GM12865 (cell line): ENCODE measurements around the gene PLCG1.

Experiments used
- DNase-seq: peaks from one replicate; pipeline ENCODE4 v3.0.0; 2010; ENCODE audit warnings: low read depth
- H3K4me3 ChIP-seq: 2 replicates; pipeline ENCODE4 v1.5.1; 2011; ENCODE audit warnings: mild to moderate bottlenecking, low read depth, low read length, control low read depth
- TF ChIP-seq, protein P1 (sequence below): IDR thresholded peaks from 2 replicates; pipeline ENCODE4 v1.5.1; 2011; ENCODE audit warnings: low read length, control low read depth, low read depth, inconsistent platforms; ENCODE audit not compliant: insufficient read depth; ENCODE audit errors: missing control alignments

Gene PLCG1

DNA sequence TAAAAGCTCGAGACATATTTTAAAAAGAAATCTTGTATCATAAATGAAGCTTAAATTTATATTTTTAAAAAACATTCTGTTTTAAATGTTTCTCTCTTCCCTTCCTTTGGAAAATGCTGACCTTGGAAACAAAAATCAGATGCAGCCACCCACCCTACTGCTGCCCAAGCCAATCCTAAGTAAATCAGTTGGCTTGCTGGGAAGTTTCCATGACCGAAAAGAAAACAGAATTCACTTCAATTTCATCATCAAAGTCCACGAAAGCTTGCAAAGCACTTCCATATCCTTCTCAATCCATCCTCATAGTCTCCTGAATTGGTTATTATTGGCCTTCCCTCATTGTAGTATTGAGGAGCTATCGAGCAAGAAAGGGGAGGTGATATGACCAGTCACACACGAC lies 80.1 kb downstream of the PLCG1 start:
- TF ChIP-seq, protein P1, sequence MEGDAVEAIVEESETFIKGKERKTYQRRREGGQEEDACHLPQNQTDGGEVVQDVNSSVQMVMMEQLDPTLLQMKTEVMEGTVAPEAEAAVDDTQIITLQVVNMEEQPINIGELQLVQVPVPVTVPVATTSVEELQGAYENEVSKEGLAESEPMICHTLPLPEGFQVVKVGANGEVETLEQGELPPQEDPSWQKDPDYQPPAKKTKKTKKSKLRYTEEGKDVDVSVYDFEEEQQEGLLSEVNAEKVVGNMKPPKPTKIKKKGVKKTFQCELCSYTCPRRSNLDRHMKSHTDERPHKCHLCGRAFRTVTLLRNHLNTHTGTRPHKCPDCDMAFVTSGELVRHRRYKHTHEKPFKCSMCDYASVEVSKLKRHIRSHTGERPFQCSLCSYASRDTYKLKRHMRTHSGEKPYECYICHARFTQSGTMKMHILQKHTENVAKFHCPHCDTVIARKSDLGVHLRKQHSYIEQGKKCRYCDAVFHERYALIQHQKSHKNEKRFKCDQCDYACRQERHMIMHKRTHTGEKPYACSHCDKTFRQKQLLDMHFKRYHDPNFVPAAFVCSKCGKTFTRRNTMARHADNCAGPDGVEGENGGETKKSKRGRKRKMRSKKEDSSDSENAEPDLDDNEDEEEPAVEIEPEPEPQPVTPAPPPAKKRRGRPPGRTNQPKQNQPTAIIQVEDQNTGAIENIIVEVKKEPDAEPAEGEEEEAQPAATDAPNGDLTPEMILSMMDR: no peak
- no peak for DNase-seq
- no peak overlapping the region for H3K4me3 ChIP-seq

DNA sequence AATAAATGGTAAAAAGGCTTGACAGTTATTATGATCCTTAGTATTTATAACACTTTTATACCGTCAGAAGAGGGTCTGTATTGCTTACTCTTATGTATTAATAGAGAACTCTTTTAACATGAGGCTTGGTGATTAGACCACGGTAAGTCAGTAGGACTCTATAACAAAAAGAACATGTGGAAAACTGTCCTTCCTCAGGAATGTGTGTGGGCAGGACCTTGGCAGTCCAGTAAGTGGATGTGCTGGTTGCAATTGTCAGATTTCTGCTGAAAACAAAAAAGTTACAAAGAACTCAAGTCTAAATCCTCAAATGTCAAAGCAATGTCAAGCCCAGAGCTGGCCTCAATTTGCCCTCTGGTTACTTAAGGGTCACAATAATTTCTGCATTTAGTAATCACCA lies 81.1 kb downstream of the PLCG1 start:
- no peak for DNase-seq

DNA sequence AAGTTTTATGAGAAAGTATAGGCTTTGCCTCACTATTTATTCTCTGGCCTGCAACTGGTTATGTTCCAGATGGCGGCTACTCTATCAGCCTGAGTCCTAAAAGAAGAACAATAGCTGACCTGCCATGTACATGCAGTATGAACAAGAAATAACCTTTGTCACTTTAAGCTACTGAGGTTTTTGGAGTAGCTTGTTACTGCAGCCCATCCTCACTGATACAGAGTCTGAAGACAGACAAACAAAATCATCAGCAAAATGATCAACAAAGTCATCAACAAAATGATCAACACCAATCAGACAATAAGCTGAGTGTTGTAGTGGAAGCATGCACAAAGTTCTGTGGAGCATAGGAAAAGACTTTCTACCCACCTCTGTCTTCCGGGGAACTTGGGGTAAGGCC lies 82.5 kb downstream of the PLCG1 start:
- no peak for DNase-seq
- no peak overlapping the region for H3K4me3 ChIP-seq
- TF ChIP-seq, protein P1: no peak

More for the DNA sequence above, 81.1 kb downstream of the PLCG1 start:
- no peak overlapping the region for H3K4me3 ChIP-seq
- TF ChIP-seq, protein P1: no peak

DNA sequence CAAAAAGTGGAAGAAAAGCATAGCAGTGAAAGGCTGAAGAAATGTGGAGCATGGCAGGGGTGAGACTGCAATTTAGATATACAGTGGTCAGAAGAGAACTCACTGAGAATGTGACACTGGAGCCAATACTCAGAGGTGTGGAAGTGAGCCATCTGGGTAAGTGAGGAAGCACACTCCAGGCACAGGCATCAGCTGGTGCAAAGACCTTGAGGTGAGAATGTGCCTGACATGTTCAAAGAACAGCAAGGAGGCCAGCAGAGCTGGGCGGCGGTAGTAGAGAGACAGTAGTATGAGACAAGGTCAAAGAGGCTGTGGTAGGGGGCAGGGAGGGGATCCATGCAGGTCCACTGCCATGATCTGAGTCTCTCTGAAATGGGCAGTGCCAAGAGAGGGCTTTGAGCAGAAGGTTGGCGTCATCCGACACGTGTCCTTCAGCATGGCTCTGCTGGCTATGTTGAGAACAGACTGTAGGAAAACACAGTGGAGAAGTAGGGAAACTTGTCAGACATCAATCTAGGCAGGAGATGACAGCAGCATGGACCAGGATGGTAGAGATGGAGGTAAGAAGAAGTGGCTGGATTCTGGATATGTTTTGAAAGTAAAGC lies 84.4 kb downstream of the PLCG1 start:
- no peak for DNase-seq
- no peak overlapping the region for H3K4me3 ChIP-seq
- TF ChIP-seq, protein P1: no peak

DNA sequence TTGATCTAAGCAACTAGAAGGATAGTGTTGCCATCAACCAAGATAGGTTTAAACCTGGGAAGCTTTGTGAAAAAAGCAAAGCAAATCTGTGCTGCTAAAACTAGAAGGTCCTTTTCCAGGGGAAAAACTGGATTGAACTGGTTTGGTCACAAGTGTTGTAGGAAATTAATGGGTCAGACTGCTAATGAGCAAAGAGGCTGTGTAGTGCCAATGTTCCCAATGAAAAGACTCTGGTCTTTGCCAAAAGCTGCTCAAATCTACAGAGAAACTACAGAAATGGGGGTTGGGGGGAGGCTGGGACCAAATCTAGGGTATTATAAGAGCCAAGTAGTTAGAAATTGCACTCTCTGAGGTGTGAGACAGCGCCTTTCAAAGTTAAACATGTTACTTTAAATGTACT lies 85.0 kb downstream of the PLCG1 start:
- H3K4me3 ChIP-seq: no peak overlapping the region
- TF ChIP-seq, protein P1: no peak
- DNase-seq: no peak

DNA sequence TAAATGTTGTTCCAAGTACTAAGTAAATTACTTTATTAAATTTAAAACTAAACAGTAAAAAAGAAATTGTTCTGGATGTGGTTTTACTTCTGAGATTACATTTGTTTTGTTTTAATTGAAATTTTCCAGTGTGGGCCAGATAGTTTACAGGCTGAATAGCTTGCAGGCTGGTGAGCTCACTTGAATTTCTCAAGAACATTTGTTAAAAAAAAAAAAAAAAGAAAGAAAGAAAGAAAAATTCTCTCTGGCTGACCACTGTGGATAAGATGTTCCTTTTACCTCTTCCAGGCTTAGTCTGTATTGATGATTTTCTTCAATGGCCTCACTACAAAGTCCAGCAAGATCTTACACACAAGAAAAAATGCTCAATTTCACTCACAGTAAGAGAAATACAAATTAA lies 85.4 kb downstream of the PLCG1 start:
- DNase-seq: no peak
- TF ChIP-seq, protein P1: no peak
- no peak overlapping the region for H3K4me3 ChIP-seq

DNA sequence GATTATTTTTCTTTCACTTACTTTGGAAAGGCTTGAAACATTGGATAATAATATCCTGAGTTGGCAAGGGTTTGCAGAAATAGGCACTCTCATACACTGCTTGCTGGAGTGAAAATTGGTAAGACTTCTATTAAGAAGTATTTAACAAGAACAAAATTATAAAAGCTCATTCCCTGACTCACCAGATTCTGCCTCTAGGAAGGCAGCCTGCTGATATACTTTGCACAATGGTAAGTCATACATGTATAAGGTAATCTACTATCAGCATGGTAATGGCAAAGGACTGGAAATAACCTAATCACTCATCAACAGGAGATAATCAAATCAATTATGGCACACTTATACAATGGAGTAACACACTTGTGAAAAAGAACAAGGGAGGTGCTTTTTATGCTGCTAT lies 85.8 kb downstream of the PLCG1 start:
- no peak for DNase-seq
- TF ChIP-seq, protein P1: no peak
- no peak overlapping the region for H3K4me3 ChIP-seq
